SU-DHL-6 (cell line): Measurements from ENCODE around the gene RAP1GDS1.

ENCODE experiments used
- EZH2phosphoT487 ChIP-seq: fragments of 200-600 bp; sonication (generic), shearing (Covaris generic); conservative IDR thresholded peaks from 2 replicates; pipeline ENCODE4 v1.6.1; 2018; ENCODE audit warnings: mild to moderate bottlenecking, antibody characterized with exemption, low read length, moderate library complexity, mixed read lengths
- TF ChIP-seq, protein P1 (sequence below): fragments of 200-600 bp; sonication (generic); IDR thresholded peaks from one replicate; pipeline ENCODE4 v1.5.1; 2017; ENCODE audit warnings: antibody characterized with exemption, mild to moderate bottlenecking, low read length, moderate library complexity; ENCODE audit not compliant: insufficient read depth, poor library complexity, severe bottlenecking

DNA sequence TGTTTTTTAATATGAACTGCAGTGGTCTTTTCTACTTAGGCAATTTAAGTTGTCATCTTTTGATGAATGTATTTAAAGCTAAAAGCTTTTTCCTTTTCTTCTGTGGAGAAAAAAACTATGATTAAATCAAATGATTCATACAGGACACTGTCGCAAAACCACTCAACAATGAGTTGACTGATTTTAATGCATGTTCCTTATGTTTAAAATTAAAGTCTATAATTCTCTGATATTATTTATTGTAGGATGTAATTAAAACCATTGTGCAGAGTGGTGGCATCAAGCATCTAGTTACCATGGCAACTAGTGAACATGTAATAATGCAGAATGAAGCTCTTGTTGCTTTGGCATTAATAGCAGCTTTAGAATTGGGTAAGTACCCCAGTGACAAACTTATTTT is 172.5 kb downstream of the RAP1GDS1 start:
- TF ChIP-seq, protein P1, sequence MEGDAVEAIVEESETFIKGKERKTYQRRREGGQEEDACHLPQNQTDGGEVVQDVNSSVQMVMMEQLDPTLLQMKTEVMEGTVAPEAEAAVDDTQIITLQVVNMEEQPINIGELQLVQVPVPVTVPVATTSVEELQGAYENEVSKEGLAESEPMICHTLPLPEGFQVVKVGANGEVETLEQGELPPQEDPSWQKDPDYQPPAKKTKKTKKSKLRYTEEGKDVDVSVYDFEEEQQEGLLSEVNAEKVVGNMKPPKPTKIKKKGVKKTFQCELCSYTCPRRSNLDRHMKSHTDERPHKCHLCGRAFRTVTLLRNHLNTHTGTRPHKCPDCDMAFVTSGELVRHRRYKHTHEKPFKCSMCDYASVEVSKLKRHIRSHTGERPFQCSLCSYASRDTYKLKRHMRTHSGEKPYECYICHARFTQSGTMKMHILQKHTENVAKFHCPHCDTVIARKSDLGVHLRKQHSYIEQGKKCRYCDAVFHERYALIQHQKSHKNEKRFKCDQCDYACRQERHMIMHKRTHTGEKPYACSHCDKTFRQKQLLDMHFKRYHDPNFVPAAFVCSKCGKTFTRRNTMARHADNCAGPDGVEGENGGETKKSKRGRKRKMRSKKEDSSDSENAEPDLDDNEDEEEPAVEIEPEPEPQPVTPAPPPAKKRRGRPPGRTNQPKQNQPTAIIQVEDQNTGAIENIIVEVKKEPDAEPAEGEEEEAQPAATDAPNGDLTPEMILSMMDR = no peak
- TF ChIP-seq EZH2phosphoT487 = no peak
